Neuron (in vitro differentiated cells): ENCODE data around the gene TUFT1.
"Not testable (repeated sequence)": the region's sequence is repeated elsewhere in the genome, so short reads cannot be mapped to it uniquely, and the experiment has no call there.

Experiments
- H2AFZ ChIP-seq: one replicate; pipeline ENCODE4 v1.6.1; 2013; ENCODE audit warnings: low read depth, mild to moderate bottlenecking, inconsistent platforms, low read length, moderate library complexity
- H3K27me3 ChIP-seq: one replicate; pipeline ENCODE4 v1.6.1; 2013; ENCODE audit warnings: low read length; ENCODE audit not compliant: insufficient read depth
- H3K36me3 ChIP-seq: one replicate; pipeline ENCODE4 v1.6.1; 2013; ENCODE audit warnings: low read length; ENCODE audit not compliant: insufficient read depth
- H3K4me1 ChIP-seq: one replicate; pipeline ENCODE4 v1.6.1; 2013; ENCODE audit warnings: low read length; ENCODE audit not compliant: insufficient read depth
- H3K4me3 ChIP-seq: 2 replicates; pipeline ENCODE4 v1.5.1; 2013; ENCODE audit warnings: mild to moderate bottlenecking, low read length, moderate library complexity
- H3K9me3 ChIP-seq: one replicate; pipeline ENCODE4 v1.6.1; 2013; ENCODE audit warnings: low read length

Gene TUFT1

DNA sequence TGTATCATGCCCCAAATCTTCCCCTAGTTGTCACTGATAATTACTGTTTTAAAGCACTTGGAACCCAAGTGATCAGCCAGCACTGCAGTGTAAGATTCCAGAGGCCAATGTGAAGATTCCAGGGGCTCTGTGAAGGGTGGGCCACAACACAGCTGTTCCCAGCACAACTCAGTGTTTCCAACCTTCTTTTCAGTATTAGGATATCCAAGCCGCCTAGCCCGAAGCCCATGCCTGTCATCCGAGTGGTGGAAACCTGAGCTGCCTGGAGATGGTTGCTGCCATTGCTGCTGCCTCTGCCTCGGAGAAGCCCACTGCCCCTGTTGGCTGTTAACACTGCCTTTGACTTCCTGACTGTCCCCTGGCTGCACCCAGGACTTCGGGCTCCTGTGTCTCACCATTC lies 41.3 kb downstream of the TUFT1 start:
- Histone ChIP-seq H2AFZ (no peak overlapping the region), H3K36me3 (peaks cover 45% of the 10 kb centered on the region), H3K4me3 (no peak overlapping the region), H3K9me3 (no peaks in the 10 kb centered on the region), H3K27me3 (no peaks in the 10 kb centered on the region), H3K4me1 (no peaks in the 10 kb centered on the region)

DNA sequence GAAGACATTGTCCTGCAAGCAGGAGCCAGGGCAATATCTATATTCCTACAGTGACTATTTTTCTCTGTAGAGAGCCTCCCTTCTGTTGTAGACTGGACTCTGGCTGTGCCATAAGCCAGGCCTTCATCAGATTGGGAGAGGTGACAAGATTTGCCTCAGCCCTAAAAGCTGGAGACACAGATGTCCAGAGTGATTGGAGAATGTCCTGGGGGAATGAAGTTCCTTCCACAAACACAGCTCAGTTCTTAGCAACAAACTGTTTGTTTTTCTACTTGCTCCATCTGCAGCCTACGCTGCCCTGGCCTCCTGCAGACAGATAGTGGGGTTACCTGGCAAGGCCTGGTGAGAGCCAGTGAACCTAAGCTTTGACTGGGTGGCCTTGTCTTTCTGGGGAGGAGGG lies 41.8 kb downstream of the TUFT1 start:
- no peaks in the 10 kb centered on the region for H3K4me1 ChIP-seq
- H3K4me3 ChIP-seq = no peak overlapping the region
- peaks cover 43% of the 10 kb centered on the region for H3K36me3 ChIP-seq
- no peaks in the 10 kb centered on the region for H3K27me3 ChIP-seq
- no peaks in the 10 kb centered on the region for H3K9me3 ChIP-seq
- no peak overlapping the region for H2AFZ ChIP-seq

DNA sequence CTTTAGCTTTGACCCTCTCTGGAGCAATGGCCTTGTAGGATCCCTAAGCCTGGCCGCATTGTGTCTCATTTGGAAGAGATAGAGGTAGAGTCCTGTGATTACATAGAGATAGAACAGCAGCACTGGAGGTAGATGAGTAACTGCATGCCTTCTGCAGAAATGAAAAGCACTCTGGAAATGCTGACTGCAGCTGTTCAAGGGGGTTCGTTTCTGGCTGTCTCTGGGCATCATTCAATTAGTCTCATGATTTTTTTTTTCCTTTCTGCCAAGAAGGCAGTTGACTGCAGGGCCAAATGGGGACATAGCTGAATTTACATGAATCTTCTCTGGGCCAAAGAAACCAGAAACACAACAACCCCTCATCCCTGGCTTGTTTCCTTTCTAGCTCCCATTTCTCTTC lies 43.7 kb downstream of the TUFT1 start:
- Histone ChIP-seq H3K4me3 (no peak overlapping the region), H3K9me3 (no peaks in the 10 kb centered on the region), H2AFZ (no peak overlapping the region), H3K4me1 (no peaks in the 10 kb centered on the region), H3K36me3 (peaks cover 34% of the 10 kb centered on the region), H3K27me3 (no peaks in the 10 kb centered on the region)

DNA sequence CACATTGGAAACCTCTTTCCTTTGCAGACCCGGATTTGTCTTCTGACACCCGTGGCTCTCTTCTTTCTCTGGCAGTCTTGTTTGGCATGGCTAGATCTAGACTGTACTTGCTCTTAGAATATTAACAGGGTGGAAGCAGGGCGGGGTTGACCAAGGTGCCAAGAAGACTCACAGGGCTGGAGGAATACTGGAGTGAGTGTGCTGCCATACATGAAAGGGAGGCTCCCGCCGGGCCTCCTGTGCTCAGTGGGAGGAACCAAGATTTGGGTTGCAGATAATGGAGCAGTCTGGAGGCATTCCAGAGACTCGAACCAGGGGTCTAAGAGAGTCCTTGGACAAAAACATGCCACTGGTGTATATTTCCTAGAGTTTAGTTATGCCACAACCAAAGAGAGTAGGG lies 44.2 kb downstream of the TUFT1 start:
- no peak overlapping the region for H3K4me3 ChIP-seq
- H3K4me1 ChIP-seq = no peaks in the 10 kb centered on the region
- peaks cover 29% of the 10 kb centered on the region for H3K36me3 ChIP-seq
- H3K27me3 ChIP-seq = no peaks in the 10 kb centered on the region
- H2AFZ ChIP-seq = no peak overlapping the region
- no peaks in the 10 kb centered on the region for H3K9me3 ChIP-seq

GRCh38 chr1:151584780-151585179 lies 44.7 kb downstream of the TUFT1 start:
- Histone ChIP-seq H2AFZ (no peak overlapping the region), H3K9me3 (no peaks in the 10 kb centered on the region)

GRCh38 chr1:151585622-151586021 lies 45.5 kb downstream of the TUFT1 start:
- H3K27me3 ChIP-seq = no peaks in the 10 kb centered on the region
- H3K4me1 ChIP-seq = no peaks in the 10 kb centered on the region
- H3K9me3 ChIP-seq = no peaks in the 10 kb centered on the region
- peaks cover 19% of the 10 kb centered on the region for H3K36me3 ChIP-seq
- H3K4me3 ChIP-seq = no peak overlapping the region
- H2AFZ ChIP-seq = no peak overlapping the region

More at GRCh38 chr1:151584780-151585179, 44.7 kb downstream of the TUFT1 start:
- Histone ChIP-seq H3K4me3 (no peak overlapping the region), H3K27me3 (no peaks in the 10 kb centered on the region), H3K4me1 (no peaks in the 10 kb centered on the region), H3K36me3 (peaks cover 24% of the 10 kb centered on the region)

DNA sequence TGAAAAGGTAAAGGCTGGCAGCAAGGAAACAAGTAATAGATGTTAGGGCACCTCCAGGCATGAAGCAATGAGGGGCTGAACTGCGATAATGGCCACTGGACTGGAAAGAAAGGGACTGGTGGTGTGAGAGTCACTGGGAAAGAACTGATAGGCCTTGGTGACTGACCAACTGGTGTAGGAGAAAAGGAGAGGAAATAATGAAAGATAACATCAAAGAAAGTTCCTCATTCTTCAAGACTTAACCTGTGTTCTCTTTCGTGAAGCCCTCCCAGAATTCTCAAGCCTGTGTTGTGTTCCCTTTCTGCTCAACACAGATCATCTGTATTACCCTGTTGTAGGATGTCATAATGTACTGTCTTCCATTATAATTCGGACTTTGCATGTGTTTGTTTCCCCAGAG lies 50.9 kb downstream of the TUFT1 start:
- no peaks in the 10 kb centered on the region for H3K27me3 ChIP-seq
- H2AFZ ChIP-seq = no peak overlapping the region
- H3K9me3 ChIP-seq = peaks cover 3% of the 10 kb centered on the region
- no peak overlapping the region for H3K4me3 ChIP-seq
- H3K36me3 ChIP-seq = no peaks in the 10 kb centered on the region
- no peaks in the 10 kb centered on the region for H3K4me1 ChIP-seq

GRCh38 chr1:151593730-151594129 lies 53.6 kb downstream of the TUFT1 start:
- H3K9me3 ChIP-seq = peaks cover 3% of the 10 kb centered on the region
- H2AFZ ChIP-seq = peak overlapping the region; percentile 69
- no peaks in the 10 kb centered on the region for H3K27me3 ChIP-seq
- H3K4me3 ChIP-seq = peak overlapping the region; percentile 24
- H3K36me3 ChIP-seq = no peaks in the 10 kb centered on the region
- no peaks in the 10 kb centered on the region for H3K4me1 ChIP-seq

- Histone ChIP-seq H3K27me3 (no peaks in the 10 kb centered on the region), H3K9me3 (peaks cover 3% of the 10 kb centered on the region), H3K36me3 (no peaks in the 10 kb centered on the region), H3K4me1 (no peaks in the 10 kb centered on the region), H2AFZ (peak overlapping the region; percentile 69), H3K4me3 (peak overlapping the region; percentile 24)
Observed at GRCh38 chr1:151594143-151594625, 54.1 kb downstream of the TUFT1 start.

DNA sequence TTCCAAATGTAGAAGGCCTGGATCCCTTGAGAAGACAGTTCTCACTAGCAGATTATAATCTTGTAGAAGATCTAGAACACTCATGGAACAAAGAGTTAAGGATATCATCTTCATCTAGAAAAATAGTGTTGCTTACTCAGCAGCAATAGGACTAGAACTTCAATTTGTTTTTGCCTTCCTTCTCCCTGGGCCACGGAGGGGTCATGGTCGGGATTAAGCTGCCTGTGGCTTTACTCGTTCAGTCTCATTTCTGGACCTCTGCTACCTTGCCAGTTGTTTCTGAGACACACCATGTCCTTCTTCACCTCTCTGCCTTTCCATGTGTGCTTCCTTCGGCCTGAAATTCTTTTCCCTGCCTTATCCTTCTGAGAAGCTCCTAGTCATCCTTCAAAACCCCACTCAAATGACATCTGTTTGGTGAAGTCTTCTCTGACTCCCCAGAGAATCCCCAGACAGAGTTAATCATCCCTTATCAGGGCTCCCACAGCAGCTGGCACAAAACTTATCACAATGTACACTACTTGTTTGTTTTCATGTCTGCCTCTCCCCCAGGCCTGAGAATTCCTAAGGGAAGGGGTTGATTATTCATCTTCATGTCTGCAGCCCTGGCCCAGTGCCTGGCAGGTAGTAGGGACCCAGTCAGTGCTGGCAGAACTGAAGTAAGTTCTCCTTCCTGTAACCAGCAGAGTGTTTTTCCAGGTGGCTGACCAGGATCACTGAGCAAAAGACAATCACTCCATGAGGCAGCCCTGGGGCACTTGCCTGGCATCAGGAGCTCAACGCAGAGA lies 56.3 kb downstream of the TUFT1 start:
- H3K27me3 ChIP-seq = no peaks in the 10 kb centered on the region
- H3K36me3 ChIP-seq = no peaks in the 10 kb centered on the region
- no peaks in the 10 kb centered on the region for H3K4me1 ChIP-seq
- H2AFZ ChIP-seq = no peak overlapping the region
- H3K9me3 ChIP-seq = peaks cover 3% of the 10 kb centered on the region
- no peak overlapping the region for H3K4me3 ChIP-seq

GRCh38 chr1:151602550-151602949 lies 62.4 kb downstream of the TUFT1 start:
- H3K4me3 ChIP-seq, H2AFZ ChIP-seq, H3K9me3 ChIP-seq, H3K4me1 ChIP-seq, H3K27me3 ChIP-seq, H3K36me3 ChIP-seq: not testable (repeated sequence)

- no peak overlapping the region for H2AFZ ChIP-seq
- H3K36me3 ChIP-seq = no peaks in the 10 kb centered on the region
- H3K4me3 ChIP-seq = no peak overlapping the region
- H3K9me3 ChIP-seq = no peaks in the 10 kb centered on the region
- H3K27me3 ChIP-seq = no peaks in the 10 kb centered on the region
- H3K4me1 ChIP-seq = no peaks in the 10 kb centered on the region
Observed at GRCh38 chr1:151604291-151604690, 64.2 kb downstream of the TUFT1 start.

DNA sequence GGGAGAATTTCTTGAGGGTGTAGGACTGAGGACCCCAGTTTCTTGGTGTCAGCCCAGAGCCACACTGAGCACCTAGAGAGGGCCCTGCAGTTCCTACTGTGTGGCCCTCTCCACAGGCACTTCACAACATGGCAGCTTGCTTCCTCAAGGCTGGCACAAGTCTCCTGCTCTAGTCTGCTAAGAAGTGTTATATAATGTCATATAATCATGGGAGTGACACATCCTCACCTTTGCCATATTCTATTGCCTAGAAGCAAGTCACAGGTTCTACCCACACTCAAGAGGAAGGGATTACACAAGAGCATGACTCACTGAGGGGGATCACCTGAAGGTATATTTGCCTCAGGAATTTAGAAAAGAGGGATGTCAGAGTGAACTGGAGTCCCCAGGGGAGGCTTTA lies 66.3 kb downstream of the TUFT1 start:
- Histone ChIP-seq H3K4me3 (no peak overlapping the region), H2AFZ (no peak overlapping the region), H3K27me3 (no peaks in the 10 kb centered on the region), H3K4me1 (peaks cover 3% of the 10 kb centered on the region), H3K9me3 (no peaks in the 10 kb centered on the region), H3K36me3 (no peaks in the 10 kb centered on the region)

DNA sequence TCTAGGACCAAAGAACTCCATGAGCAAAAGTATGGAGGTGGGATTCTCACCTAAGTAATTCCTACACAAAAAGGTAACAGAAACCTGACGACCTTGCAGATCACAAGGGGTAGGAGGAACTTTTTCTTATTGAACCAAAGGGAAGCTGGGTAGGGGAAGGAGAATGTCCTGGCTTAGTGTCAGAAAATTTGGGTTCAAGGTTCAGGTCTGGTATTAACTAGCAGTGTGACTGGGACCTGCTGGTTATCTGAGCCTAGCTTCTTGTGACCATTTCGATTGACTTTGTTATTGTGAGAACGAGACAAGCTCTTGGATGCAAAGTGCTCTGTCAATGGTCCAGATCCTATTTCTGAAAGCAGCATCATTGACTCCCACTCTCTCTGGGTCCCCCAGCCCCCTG lies 66.7 kb downstream of the TUFT1 start:
- H3K9me3 ChIP-seq = no peaks in the 10 kb centered on the region
- H3K27me3 ChIP-seq = no peaks in the 10 kb centered on the region
- H2AFZ ChIP-seq = no peak overlapping the region
- H3K4me1 ChIP-seq = peaks cover 4% of the 10 kb centered on the region
- no peaks in the 10 kb centered on the region for H3K36me3 ChIP-seq
- H3K4me3 ChIP-seq = no peak overlapping the region
